ENCODE measurements around the gene C2CD2L. TPM values are rescaled to one million over a fixed set of nuclear protein-coding genes. Genes with fewer than 3 reads are reported as not detected.

C2CD2L gene
- total and polyA plus RNA-seq, 10 of the 15 experiments (the other 5 are each of a cell fraction or from before 2014, with no cell fraction given) = 0.21 to 9.6 (median 5.1) TPM

GRCh38 chr11:119101759-119102423 lies 5.3 kb upstream of the C2CD2L start, which contains the start of gene DPAGT1 (continued):
- no peak for TF ChIP-seq ESRRA (IDR thresholded peaks at IDR 0.05; ENCODE audit: low read length)
- peak; percentile 93 for TF ChIP-seq IKZF1 (conservative IDR thresholded peaks at IDR 0.05)
- peak; percentile 30; the same call in 1 of the 2 replicates for TF ChIP-seq MTA2 (IDR thresholded peaks at IDR 0.05; ENCODE audit: low read depth)
- TF ChIP-seq MYC (IDR thresholded peaks at IDR 0.05; ENCODE audit: insufficient read depth, insufficient read length, insufficient replicate concordance, low read length, severe bottlenecking) = peak; percentile 76
- no peak for TF ChIP-seq MYB (IDR thresholded peaks at IDR 0.05; ENCODE audit: borderline replicate concordance, low read depth, low read length)
- TF ChIP-seq USF1 (IDR thresholded peaks at IDR 0.05; ENCODE audit: borderline replicate concordance, extremely low read length, insufficient read depth, low read depth, low read length) = peak; percentile 91
- no peak for TF ChIP-seq IRF3 (IDR thresholded peaks at IDR 0.05)
- no peak for TF ChIP-seq SPI1 (IDR thresholded peaks at IDR 0.05; ENCODE audit: borderline replicate concordance, insufficient read depth, low read depth, low read length)
- no peak for TF ChIP-seq BACH1 (IDR thresholded peaks at IDR 0.05; ENCODE audit: borderline replicate concordance)
- TF ChIP-seq SMAD5 (IDR thresholded peaks at IDR 0.05; ENCODE audit: low read depth) = 0 out of 2 replicates have a peak, but pooled peaks have one; percentile 60
- TF ChIP-seq E2F8 (IDR thresholded peaks at IDR 0.05; ENCODE audit: low read depth, partially characterized antibody) = peak; percentile 90
- TF ChIP-seq EED (IDR thresholded peaks at IDR 0.05; ENCODE audit: low read depth) = peak; percentile 69; the same call in 1 of the 2 replicates
- 0 out of 2 replicates have a peak, but pooled peaks have one; percentile 54 for TF ChIP-seq ATF7 (IDR thresholded peaks at IDR 0.05; ENCODE audit: low read depth)
- no peak for TF ChIP-seq BMI1 (IDR thresholded peaks at IDR 0.05; ENCODE audit: borderline replicate concordance)
- TF ChIP-seq KLF5 (IDR thresholded peaks at IDR 0.05; ENCODE audit: partially characterized antibody) = no peak
- no peak for TF ChIP-seq ZNF384 (IDR thresholded peaks at IDR 0.05; ENCODE audit: borderline replicate concordance, low read depth, low read length)
- no peak for TF ChIP-seq HDGF (IDR thresholded peaks at IDR 0.05)
- peak; percentile 91 for TF ChIP-seq NR2C1 (IDR thresholded peaks at IDR 0.05)
- peak; percentile 71 for TF ChIP-seq SIX5 (IDR thresholded peaks at IDR 0.05; ENCODE audit: low read depth, low read length, severe bottlenecking)
- no peak for TF ChIP-seq SREBF2 (IDR thresholded peaks at IDR 0.05; ENCODE audit: low read length)
- TF ChIP-seq GATAD2B (conservative IDR thresholded peaks at IDR 0.05; ENCODE audit: low read depth) = peak; percentile 38
- peak in 1 of 2 experiments; percentile 60; a peak in 1 of 4 replicates for TF ChIP-seq SRF (IDR thresholded peaks at IDR 0.05; ENCODE audit: low read depth in 2 of 2, low read length in 2 of 2)
- no peak for TF ChIP-seq CEBPZ (IDR thresholded peaks at IDR 0.05; ENCODE audit: low read depth, low read length)
